NCI-H748 treated with DMSO at 0.1 percent for 48 hours (cell line): Measurements from ENCODE around the gene PTPRH.

ENCODE experiments used
- DNase-seq: peaks from one replicate; lab custom pipeline; 2025; lab: John Stamatoyannopoulos, UW

PTPRH gene

DNA sequence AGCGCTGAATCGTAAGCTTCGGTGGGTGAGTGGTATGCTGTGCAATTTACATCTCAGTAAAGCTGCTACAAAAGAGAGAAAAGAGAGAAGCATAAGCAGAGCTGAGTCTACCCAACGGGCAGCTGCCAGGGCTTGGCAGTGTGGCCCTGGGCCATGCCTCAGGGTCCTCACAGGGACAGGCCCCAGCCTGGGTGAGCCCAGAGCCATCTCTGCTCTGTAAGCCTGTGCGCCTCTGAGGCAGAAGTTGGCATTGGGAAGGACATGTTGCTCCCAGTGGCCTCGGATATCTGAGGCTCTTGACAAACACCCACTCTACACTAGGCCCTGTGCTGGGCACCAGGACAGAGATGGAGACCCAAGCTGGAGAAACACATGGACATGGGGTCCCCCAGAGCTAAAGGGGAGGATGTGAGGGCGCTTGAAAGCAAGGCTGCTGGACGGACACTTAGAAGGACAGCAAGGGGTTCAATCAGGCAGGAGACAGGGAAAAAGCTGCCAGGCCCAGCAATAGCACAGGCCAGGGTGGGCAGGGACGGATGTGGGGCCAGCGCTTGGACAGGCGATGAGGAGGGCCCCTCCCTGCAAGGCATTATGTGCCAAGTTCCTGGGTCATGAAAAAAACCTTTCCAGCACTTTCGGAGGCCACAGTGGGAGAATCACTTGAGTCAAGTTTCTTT, 34.8 kb upstream of the PTPRH start:
- DNase-seq = no peak

DNA sequence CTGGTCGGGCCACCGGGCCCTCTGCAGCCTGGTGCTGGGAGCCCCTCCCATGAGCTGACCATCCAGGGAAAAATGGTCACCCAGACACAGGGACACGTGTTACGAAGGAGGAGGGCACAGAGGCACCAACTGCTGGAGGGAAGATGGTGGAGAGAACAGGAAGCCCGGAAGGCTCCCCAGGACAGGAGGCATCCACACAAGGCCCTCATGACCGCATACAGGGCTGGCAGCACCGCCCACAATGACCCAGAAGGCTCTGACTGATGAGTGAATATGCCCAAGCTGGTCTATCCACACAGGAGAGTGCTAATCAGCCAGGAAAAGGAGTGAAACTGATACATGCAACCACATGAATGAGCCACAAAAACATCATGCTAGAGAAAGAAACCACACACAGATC, 33.2 kb upstream of the PTPRH start:
- no peak for DNase-seq

DNA sequence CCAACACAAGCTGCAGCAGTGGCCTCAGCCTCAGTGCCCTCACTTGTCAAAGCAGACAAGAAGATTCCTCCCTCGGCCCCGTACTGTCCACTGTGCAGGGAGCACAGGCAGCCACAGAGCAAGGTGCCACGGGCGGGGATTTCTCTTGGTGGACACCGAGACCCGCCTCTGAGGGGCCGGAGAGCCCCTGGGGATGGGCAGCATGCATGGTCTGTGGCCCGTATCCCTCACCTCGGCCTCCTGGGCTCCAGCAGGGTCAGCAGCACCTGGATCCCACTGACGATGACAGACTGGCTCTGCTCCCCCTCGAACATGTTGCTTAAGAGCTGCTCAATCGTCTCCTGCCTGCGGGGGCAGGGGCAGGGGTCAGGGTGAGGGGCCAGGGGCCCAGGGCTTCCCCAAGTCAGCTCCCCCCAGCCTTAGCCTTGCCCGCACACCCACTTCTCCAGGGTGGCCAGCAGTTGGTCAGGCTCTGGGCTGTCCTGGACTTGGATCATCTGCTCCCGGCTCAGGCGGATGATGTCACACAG, 32.7 kb upstream of the PTPRH start:
- no peak for DNase-seq

DNA sequence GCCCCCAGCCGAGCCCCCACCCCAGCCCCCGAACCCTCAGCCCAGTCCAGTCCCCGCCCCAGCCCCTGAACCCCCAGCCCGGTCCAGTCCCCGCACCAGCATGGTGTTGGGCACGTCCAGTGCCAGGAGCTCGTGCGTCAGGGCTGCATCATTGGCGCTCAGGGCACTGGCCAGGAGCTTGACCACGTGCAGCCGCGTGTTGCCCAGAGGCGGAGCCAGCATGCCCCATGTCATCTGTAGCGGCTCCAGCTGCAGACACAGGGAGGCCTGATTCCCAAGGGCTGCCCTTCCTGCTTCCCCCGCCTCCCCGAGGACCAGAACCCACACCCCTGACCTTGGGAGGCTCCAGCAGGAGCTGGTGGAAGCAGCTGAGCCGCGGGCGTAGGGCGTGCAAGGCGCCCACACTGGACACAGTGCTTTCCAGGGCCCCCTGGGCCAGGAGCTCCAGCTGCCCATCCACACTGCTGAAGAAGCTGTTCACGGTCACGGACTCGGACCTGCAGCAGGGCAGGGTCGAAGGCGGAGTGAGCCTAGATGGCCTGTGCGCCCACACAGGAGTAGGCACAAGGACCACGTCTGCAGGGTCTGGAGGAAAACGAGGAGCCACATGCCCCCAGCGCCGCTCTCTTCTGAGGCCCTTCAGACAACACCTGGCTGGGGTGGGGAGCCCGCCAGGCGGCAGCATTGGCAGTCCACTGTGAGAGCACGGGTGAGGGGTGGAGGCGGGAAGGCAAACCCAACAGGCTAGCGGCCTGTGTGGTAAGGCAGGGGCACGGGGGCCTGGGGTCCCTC, 32.0 kb upstream of the PTPRH start:
- no peak for DNase-seq

DNA sequence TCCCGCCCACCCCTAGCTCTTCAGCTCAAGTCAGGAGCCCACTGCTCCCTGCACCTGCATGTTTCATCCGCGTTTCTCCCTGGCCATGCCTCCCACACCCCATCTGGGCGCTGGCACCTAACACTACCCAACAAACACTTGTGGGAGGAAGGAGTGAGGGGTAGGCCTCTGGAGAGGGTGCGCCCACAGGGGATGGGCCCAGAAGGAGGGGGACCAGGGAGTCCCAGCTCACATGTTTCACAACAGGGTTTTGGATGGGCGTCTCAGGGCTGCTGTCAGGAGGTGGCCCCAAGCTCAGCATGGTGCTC, 31.4 kb upstream of the PTPRH start:
- DNase-seq = no peak

DNA sequence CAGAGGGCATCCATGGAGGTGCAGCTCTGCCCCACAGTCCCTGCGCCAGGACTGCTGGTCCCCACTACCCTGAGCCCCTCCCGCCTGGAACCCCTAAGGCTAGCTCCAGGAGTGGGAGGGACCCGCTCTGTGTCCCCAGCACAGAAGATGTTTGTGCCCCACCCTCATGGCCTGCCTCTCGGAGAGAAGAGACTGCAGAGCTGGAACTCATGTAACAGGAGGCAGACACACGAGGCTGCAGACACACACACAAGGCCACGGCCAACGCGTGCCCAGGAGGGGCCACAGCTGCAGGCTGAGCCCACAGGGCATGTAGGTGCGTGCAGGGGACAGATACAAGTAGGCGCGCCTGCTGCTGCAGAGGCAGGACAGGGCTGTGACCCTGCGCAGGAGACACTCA, 29.7 kb upstream of the PTPRH start:
- DNase-seq = no peak

DNA sequence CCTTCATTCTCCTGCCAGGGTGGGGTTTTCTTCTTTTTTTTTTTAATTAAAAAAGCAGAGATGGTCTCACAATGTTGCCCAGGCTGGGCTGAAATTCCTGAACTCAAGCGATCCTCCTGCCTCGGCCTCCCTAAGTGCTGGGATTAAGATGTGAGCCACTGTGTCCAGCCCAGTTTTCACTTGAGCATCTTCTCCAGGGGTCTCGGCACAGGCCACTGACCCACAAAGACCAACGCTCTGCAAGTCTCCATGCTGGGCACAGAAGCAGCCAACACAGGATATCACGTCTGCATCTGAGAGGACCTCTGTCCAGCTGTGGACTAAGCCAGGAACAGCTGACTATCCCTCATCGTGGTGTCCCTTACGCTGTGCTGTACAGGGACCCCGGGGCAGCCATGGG, 28.7 kb upstream of the PTPRH start:
- no peak for DNase-seq

DNA sequence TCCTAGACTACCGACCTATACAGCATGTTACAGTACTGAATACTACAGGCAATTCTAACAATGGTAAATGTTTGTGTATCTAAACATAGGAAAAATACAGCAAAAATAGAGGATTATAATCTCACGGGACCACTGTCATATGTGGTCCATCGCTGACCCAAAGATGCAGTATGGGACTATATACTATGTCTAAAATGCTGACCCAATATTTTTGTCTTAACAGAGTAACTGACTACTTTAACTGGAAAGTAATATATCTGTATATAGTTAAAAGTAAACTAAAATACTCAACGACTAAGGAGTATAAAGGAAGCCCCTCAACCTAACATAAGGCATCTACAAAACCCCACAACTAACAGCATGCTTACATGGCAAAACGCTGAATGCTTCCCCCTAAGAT, 23.7 kb upstream of the PTPRH start:
- DNase-seq = no peak

DNA sequence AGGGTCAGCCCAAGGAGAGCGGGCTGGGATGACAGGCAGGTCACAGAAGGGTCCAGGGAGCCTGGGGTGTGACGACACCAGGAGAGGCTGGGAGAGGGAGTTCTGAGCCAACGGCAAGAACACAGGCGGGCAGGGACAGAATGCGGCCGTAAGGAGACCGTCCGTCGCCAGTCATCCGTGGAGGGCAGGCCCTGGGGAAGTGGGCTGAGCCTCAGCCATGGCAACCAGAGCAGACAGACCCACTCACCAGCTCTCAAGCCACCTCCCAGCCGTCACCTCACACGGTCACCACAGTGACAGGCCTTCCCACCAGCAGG, 22.9 kb upstream of the PTPRH start:
- DNase-seq = no peak

DNA sequence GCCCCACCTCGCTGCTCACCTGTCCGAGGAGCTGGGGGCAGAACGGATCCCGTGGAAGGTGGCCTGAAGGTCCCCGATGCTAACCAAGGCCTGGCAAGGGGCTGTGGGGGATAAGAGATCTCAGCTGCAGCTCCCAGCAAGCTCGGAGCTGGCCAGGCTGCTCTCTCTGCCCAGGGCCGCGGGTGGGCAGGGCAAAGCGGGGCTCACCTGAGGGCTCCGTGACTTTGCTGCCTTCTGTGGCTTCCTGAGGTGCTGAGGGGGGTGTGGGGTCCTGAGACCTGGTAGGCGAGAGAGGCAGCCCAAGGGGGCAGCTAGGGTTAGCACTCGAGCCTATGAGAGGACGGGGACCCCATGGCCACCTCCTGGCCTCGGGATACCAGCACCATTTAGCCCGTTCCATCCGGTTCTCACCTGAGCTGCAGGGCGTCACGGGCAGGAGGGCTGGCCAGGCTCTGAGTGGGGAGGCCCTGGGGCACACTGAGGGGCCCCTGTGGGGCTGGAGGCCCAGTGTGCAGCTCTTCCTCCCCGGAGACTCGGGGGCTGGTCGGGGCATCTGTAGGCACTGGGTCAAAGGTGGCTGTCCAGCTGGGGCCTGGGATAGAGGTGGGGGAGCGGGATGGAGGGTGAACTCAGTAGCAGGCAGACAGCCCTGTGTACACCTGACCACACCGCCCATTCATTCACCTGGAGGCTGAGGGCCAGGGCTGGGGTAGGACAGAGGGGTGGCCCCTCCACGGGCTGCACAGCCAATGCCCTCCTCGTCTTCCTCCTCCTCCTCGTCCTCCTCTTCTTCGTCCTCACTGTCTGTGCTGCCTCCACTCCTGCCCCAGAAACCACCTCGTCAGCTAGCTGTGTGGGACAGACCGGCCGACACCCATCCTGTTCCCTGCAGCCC, 22.3 kb upstream of the PTPRH start:
- DNase-seq = no peak

DNA sequence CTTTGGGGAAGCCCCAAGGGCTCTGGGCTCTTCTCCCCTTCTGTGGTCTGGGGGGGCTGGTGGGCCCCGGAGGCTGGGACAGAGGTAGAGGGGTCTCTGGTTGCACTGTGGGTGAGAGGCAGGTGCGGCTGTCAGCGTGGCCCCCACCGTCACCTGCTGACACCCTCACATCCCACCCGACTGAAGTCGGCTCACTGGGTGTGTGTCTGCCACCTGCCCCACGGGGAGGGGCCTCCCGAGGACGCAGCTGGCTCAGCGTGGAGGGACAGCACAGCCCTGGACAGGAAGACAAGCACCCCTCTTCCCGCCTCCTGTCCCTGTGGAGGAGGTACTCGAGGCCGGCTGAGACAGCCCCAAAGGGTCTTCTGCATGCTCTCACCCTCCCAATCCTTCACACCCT, 21.5 kb upstream of the PTPRH start:
- no peak for DNase-seq

DNA sequence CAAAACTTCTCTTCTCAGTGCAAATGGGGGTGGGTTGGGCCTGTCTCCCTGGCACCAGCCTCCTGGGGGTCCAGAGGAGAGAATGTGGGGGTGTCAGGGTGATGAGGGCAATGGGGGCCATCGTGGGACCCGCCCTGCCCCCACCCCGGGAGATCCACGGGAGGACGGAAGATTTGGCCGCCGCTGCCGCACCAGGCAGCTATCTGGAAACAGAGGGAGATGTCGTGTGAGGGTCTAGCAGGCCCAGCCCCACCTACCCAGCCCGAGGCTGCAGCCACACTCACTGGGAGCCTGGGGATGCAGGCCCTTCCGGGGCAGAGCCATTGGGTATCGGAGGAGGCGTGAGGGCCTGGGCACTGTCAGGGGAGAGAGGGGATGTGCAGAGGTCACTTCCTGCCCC, 21.0 kb upstream of the PTPRH start:
- no peak for DNase-seq

DNA sequence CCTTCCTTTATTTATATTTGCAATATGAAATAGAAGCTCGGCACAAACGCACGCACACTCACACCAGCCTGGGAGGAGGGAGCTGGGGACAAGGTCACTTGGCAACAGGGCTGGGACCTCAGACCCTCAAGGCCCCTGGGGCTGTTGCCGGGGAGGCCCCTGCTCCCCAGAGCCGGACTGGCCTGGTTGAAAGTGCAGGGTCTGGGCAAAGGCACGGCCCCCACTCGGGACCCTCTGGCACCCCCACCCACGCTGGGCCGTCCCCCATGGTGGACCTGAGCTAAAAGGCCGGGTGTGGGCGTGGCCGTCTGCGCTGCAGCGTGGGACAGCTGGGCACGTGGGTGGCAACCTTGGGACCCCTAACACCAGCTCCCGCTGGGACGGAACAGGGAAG, 20.5 kb upstream of the PTPRH start:
- DNase-seq = no peak

DNA sequence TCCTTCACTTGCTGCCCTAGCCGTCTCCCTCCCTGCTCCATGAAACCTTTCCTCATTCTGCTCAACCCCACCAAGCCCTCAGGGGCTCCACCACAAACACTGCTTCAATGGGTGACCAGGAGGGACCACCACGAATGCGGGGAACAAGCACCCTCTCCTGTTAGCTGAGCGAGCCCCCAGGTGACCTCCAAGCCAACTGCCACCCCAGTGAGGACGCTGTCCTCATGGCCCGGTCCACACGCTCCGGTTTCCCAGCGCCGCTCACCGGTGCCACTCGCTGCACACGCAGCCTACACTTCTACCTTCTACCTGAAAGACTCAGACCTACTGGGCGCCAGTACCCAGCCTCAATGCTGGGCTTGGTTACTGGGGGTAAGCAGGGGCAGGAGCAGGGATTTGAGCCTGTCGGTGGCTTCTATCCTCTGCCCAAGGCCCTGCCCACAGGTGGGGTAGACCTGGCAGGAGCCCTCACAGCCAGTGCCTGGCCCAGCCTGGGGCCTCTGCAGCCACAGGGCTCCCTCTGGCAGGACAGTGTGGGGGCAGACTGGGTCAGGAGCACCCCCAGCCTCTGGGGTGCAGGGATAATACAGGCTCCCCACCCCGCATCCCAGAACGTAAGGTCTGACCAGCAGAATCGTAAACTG, 20.0 kb upstream of the PTPRH start:
- DNase-seq = no peak

DNA sequence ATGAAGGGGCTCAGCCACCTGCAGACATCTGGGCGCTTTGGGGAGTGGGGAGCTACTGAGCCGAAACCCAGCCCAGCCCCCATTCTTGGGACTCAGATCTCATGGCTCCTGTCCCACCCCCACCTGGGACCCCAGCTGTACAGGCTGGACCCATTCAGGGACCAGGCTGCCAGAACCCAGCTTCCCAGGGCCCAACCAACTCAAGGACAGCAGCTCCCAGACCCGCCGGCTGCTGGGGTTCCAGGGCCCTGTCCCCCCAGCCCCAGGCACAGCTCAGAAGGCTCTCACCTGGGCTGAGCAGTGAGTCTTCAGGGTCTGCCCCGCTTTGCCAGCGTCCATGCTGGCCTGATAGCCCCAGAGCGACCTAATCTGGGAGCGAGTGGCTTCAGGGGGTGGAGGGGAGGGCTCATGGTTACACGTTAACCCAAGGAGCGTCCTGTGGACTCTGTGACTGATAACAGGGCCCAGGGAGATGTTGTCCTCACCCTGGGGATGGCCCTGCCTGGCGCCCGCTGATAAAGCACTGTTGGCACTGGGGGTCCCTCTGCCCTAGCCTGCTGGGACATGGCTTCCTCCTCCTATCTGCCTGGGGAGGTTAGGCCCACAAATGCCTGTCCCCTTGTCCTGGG, 19.2 kb upstream of the PTPRH start, which contains the start of gene TMEM86B:
Gene TMEM86B, minus strand, starts transcription at position 361 of the 629 bp plus-strand sequence. Its CDS starts 22 bp downstream, at position 339.
- DNase-seq = no peak

DNA sequence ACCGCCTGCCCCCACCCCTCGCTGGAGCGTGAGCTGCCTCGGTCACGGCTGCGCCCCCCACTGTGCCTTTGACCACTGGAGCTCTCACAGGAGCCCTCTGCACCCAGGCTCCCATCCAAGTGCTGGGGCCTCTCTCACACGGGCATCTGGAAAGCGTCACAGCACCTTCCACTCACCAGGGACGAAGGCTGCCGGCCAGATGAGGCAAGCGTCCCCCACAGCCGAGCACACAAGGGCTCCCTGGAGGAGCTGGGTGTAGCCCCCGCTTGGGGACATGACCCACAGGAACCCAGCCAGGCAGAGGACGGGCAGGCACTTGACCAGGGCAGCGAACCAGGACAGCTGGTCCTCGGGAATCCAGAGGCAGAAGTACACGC, 18.7 kb upstream of the PTPRH start:
- no peak for DNase-seq

DNA sequence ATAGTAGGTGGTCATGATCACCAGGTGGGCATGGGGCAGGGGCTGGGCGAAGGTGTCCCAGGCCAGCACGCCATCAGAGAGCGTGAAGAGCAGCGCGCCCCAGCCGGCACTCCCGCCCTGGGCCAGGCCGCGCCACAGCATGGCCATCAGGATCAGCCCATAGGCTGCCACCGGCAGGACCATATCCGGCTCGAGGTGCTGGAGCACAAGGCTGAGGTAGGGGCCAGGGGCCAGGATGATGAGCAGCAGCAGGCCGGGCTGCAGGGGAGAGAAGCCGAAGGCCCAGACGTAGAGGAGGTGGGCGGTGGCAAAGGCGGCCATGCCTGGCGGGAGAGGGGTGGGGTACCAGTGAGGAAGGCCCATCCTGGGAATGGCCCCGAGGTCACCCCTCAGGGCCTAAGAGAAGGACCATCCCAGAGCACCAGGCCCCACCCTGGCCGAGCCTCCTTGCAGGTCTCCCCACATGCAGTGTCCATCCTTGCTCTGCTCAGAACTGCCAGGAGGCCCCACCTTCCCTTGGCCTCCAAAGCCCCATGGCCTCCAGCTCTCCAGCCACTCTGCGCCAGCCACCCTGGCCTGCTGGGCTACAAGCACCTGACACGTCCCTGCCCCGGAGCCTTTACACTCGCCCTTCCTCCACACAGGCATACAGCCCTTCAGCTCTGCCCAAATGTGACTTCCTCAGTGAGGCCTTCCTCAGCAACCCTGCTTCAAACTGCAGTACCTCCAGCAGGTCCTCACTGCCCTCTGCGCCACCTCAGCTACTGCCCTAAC, 18.1 kb upstream of the PTPRH start:
- no peak for DNase-seq

DNA sequence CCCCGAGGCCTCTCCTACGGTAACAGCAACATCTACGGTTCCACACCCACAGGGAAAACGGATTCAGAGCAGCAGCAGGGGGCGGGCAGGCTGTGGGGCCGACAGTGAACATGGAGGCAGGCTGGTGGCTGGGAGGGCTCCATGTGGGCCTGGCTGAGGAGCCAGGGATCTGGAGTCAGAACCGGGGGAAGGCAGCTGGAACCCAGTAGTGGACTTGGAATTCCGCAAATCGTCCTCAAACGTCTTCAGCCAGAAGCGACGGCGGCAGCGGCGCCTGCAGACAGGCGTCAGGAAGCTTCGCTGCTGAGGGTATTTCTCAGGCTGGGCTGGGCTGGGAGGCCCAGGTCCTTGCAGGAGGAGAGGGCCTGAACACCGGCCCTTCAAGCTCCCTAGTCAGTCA, 17.5 kb upstream of the PTPRH start:
- no peak for DNase-seq

DNA sequence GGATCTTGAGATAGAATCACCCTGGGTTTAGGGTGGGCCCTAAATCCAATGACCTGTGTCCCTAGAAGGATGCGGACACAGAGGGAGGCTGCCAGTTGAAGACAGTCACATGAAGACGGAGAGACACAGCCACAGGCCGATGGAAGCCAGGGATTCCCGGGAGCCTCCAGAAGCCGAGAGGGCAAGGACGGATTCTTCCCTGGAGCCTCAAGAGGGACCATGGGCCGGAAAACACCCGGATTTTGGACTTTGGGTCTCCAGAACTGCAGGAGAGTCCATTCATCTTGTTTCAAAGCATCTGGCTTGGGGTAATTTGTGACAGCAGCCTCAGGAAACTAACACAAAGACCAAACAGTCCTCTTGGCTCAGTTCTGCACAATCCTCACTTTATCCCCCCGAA, 17.0 kb upstream of the PTPRH start:
- no peak for DNase-seq

DNA sequence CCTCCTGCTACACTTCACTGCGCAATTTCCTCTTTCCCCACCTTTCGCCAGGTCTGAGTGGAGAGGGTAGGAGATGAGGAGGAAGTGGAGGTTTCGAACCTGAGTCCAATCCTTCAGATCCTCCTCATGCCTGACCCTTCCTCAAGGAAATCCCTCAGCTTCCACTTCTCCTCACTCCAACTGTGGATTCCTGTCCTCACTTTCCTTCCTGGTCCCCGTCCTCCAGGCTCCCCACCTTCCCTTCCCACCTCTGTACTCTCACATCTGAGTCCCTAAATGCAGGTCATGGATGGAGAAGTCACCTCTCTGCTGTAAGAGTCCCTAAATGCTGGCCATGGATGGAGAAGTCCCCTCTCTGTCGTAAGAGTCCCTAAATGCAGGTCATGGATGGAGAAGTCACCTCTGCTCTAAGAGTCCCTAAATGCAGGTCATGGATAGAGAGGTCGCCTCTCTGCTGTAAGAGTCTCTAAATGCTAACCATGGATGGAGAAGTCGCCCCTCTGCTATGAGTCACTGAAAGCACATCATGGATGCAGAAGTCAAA, 16.2 kb upstream of the PTPRH start:
- DNase-seq = no peak
